Activated CD4-positive, alpha-beta T cell treated with anti-CD3 and anti-CD28 coated beads for 4 hours (primary cell): ENCODE results near the gene HSD11B2.

Experiments
- DNase-seq, 2 donors: peaks; one replicate each; pipeline ENCODE4 v3.0.0-alpha.2; 2020

Gene HSD11B2

DNA sequence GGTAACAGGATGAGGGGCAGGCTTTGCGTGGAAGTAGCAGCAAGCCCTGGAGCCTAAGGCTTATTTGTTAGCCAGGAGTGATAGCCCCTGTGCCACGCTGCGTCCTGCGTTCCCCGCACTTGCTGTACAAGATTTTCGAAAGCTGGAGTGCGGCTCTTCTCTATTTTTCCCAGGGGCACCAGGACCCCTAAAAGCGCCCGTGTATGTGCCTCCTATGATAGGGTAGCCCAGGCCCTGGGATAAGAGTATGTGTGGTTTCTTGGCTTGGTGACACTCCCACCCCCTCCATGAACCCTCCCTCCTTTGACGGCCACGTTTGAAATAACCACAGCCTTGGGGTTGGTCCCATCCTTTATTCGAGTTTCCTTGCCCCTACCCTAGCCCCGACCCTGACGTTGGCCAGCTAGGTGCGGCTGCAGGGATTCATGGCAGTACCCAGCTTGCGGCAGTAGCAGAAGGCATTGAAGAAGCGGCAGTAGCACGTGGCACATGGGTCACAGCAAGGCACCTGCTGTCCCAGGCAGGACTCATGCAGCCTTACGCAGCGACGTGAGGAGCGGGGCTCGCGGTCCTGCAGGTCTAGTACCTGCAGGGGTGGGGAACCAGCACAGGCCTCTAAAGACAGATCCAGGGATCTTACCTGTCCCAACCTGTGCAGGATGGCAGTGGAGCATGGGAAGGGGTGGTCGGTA, 51.5 kb downstream of the HSD11B2 start:
- no peak for DNase-seq

DNA sequence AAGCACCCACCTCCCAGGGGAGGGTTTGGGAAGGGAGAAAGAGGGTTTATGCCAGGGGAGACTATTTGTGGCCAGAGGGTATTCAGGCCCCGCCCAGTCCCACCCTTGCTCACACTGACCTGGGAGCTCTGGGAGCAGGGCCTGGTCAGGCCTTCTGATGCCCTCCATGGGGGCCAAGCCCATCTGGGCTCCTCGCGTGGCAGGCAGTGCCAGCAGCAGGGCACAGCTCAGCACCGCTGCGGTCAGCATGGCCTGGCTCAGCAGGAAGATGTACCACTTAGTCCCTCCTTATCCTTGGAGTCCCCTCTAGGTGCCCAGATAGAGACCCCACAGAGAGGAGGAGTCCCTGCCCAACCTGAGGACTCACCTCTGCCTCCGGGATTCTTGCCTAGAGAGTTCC, 52.2 kb downstream of the HSD11B2 start, which contains the start of gene AGRP:
TSS of gene AGRP (minus strand) at position 398 of the 400 bp plus-strand sequence. CDS start at position 249, 149 bp downstream.
- no peak for DNase-seq

DNA sequence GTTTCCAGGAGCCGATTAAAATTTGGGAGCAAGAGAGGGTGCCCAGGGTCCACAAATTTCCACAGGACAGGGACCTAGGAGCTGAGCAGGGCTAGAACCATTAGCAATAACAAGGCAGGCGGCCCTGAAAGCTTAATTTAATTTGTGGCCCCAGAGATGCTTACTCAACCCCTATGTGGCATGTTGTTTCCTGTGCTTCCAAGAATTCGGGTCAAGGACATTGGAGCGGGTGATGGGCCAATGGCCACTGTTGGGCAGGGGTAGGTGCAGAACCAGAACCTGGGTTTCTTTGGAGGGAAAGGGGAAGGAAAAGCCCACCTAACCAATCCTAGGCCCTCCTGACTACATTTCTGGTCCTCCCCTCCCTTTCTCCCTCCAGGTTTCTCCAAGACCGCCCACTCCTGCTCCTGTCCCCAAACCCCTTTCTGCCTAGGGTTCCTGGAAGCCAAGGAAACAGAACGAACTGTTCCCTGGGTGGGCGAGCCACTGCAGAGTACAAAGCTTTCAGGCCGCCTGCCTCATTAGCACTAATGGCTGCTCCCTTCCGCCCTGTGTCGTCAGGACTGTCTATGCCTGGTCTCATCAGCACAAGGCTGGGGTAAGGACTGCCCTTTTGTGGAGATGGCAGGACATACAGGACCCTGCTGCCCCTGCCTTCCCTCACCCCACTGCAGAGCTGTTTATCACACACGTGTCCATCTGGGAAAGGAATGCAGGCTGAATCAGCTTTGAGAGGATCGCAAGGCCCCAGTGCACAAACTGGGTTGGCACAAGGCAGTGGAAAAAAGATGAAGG, 53.0 kb downstream of the HSD11B2 start:
- DNase-seq: no peak

DNA sequence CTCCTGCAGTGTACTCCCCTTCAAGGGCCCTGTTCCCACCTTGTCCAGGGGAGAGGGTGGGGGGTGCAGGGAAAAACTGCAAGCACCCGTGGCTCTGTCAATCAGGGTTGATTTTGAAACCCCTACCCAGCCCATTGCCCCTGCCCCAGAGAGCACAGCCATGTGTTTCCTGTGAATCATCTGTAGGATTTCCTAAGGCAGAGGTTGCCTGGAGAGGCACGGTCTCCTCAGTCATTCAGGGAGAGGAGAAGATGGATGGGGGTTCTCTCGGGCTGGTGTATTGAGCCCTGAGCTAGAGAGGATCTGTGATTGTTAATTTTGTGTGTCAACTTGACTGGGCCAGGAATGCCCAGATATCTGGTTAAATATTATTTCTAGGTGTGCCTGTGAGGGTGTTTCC, 55.9 kb downstream of the HSD11B2 start:
- no peak for DNase-seq
